Uterus (tissue), 4 donors: ENCODE data around the gene CDC42. TPM values are rescaled to one million over a fixed set of nuclear protein-coding genes. Genes with fewer than 3 reads are reported as not detected.

Experiments
- DNase-seq, 2 donors: peaks; one replicate each; pipeline ENCODE4 v3.0.0-alpha.2; 2019 to 2020
- H3K27ac ChIP-seq, 2 donors: fragments of 200-600 bp; sonication (generic); 1 replicate in 1 of 2; 2 replicates in 1 of 2; pipeline ENCODE4 v1.5.1; 2016 to 2018
- H3K27me3 ChIP-seq, 2 donors: fragments of 200-600 bp; sonication (generic); one replicate each; pipeline ENCODE4 v1.5.1; 2018 to 2019; ENCODE audit warnings: control low read depth in 1 of 2
- H3K36me3 ChIP-seq, 2 donors: fragments of 200-600 bp; sonication (generic); one replicate each; pipeline ENCODE4 v1.5.1; 2019; ENCODE audit warnings: control low read depth in 1 of 2
- H3K4me1 ChIP-seq, 2 donors: fragments of 200-600 bp; sonication (generic); one replicate each; pipeline ENCODE4 v1.5.1; 2018 to 2019; ENCODE audit warnings: control low read depth in 1 of 2
- H3K4me3 ChIP-seq, 2 donors: fragments of 200-600 bp; sonication (generic); 1 replicate in 1 of 2; 2 replicates in 1 of 2; pipeline ENCODE4 v1.5.1; 2018 to 2019; ENCODE audit warnings: mild to moderate bottlenecking in 1 of 2
- H3K9me3 ChIP-seq, 2 donors: fragments of 200-600 bp; sonication (generic); one replicate each; pipeline ENCODE4 v1.5.1; 2019; ENCODE audit warnings: control low read depth in 1 of 2
- CTCF ChIP-seq, 4 experiments: fragments of 200-600 bp in 2 of 4; fragments of 450-650 bp in 2 of 4; sonication (generic) in 2 of 4; IDR thresholded peaks; one replicate each; pipeline ENCODE4 v1.5.1; 2016 to 2019; ENCODE audit warnings: antibody characterized with exemption in 4 of 4, mild to moderate bottlenecking in 2 of 4, moderate library complexity in 1 of 4
- POLR2A ChIP-seq, 2 donors: fragments of 450-650 bp; IDR thresholded peaks; one replicate each; pipeline ENCODE4 v1.6.1; 2016; ENCODE audit warnings: antibody characterized with exemption in 2 of 2, mild to moderate bottlenecking in 1 of 2, moderate library complexity in 1 of 2
- intact Hi-C: fragments of 100-400 bp; cut with DNase I; formaldehyde crosslinking; loops from one replicate; pipeline ENCODE4 v1.15.1; 2023; ENCODE audit warnings: low total_unique reads
- total RNA-seq, 4 donors: library from RNA; depleted of rRNA in 3 of 4; stranded (reverse); fragments of >200 nt in 3 of 4; gene quantifications; one replicate each; pipeline versions ENCODE4 v1.1.0 to v1.2.4, GENCODE V29; 2014 to 2023
- donor health status: DM: yes; HTN: yes; CAD: no.

CDC42 gene
- total RNA-seq, 4 donors from 2014 or later, result 173 to 570 (median 223) TPM

DNA sequence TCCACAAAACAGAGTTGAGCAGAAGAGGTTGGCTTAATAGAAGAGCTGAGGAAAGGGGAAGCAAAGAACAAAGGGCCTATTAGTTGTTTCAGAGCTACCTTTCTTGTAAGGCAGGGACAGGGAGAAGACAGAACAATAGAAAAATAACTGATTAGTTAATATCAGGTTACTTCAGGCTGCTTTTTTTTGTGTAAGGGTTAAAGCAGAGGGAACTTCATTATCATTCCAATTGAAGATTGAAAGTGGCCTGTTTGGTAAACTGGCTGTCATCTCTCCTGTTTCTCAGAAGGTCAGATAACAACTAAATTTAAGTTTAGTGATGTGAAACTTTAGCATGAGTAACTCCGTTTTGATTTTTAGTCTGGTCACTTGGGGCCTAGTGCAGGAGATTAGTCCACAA lies 22.3 kb downstream of the CDC42 start:
- DNase-seq, result no peak
- no peak for TF ChIP-seq CTCF (IDR thresholded peaks at IDR 0.05)
- Histone ChIP-seq H3K36me3 (no peaks in the 10 kb centered on the region), H3K9me3 (no peaks in the 10 kb centered on the region), H3K27ac (no peak overlapping the region), H3K4me1 (peaks cover 6 to 7% of the 10 kb centered on the region in 2 donors), H3K27me3 (no peaks in the 10 kb centered on the region), H3K4me3 (no peak overlapping the region)
- intact Hi-C loops, result no loop called here

- TF ChIP-seq POLR2A (IDR thresholded peaks at IDR 0.05), result no peak
- no peak for TF ChIP-seq CTCF (IDR thresholded peaks at IDR 0.05)
- Histone ChIP-seq H3K9me3 (no peaks in the 10 kb centered on the region), H3K4me1 (peaks cover 6 to 7% of the 10 kb centered on the region in 2 donors), H3K36me3 (no peaks in the 10 kb centered on the region), H3K27ac (no peak overlapping the region), H3K4me3 (no peak overlapping the region), H3K27me3 (no peaks in the 10 kb centered on the region)
- no peak for DNase-seq
- intact Hi-C loops, result no loop called here
These were observed 23.2 kb downstream of the CDC42 start for GRCh38 chr1:22075718-22076117.

DNA sequence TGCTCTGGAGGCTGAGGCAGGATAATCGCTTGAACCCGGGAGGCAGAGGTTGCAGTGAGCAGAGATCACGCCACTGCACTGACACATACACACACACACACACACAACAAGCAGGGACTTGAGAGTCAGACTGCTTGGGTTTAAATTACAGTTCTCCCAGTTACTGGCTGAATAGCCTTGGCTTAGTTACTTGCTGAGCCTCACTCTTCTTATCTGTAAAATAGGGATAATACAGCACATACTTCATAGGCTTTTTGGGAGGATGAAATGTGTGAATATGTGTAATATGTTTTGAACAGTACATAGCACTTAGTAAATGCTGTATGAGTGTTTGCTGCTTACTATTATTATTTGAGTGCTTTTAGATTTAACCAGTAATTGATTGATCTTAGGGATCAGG lies 23.8 kb downstream of the CDC42 start:
- no peak overlapping the region for H3K4me3 ChIP-seq
- no peaks in the 10 kb centered on the region for H3K27me3 ChIP-seq
- no peak for DNase-seq
- H3K9me3 ChIP-seq, result no peaks in the 10 kb centered on the region
- TF ChIP-seq POLR2A (IDR thresholded peaks at IDR 0.05) (no peak), CTCF (IDR thresholded peaks at IDR 0.05) (no peak)
- intact Hi-C loops, result no loop called here
- H3K27ac ChIP-seq, result no peak overlapping the region
- H3K36me3 ChIP-seq, result no peaks in the 10 kb centered on the region
- H3K4me1 ChIP-seq, result peaks cover 6 to 7% of the 10 kb centered on the region in 2 donors

GRCh38 chr1:22077728-22078127 lies 25.2 kb downstream of the CDC42 start:
- H3K4me3 ChIP-seq, result no peak overlapping the region
- no peaks in the 10 kb centered on the region for H3K27me3 ChIP-seq
- DNase-seq, result no peak
- peaks cover 6 to 7% of the 10 kb centered on the region in 2 donors for H3K4me1 ChIP-seq
- intact Hi-C loops, result no loop called here
- H3K27ac ChIP-seq, result no peak overlapping the region
- H3K36me3 ChIP-seq, result no peaks in the 10 kb centered on the region
- H3K9me3 ChIP-seq, result no peaks in the 10 kb centered on the region
- no peak for TF ChIP-seq POLR2A (IDR thresholded peaks at IDR 0.05)
- TF ChIP-seq CTCF (IDR thresholded peaks at IDR 0.05), result no peak

GRCh38 chr1:22078133-22078532 lies 25.6 kb downstream of the CDC42 start:
- H3K36me3 ChIP-seq, result no peaks in the 10 kb centered on the region
- intact Hi-C loops, result no loop called here
- TF ChIP-seq POLR2A (IDR thresholded peaks at IDR 0.05) (no peak), CTCF (IDR thresholded peaks at IDR 0.05) (no peak)
- no peak overlapping the region for H3K27ac ChIP-seq
- H3K27me3 ChIP-seq, result no peaks in the 10 kb centered on the region
- H3K4me3 ChIP-seq, result no peak overlapping the region
- no peaks in the 10 kb centered on the region for H3K9me3 ChIP-seq
- H3K4me1 ChIP-seq, result peaks cover 6 to 7% of the 10 kb centered on the region in 2 donors
- DNase-seq, result no peak
